Gastrocnemius medialis (tissue), 4 donors: Measurements from ENCODE around the gene WASHC4.

Experiments used
- POLR2A ChIP-seq, 2 donors: fragments of 450-650 bp; IDR thresholded peaks; one replicate each; pipeline ENCODE4 v1.6.1; 2017; ENCODE audit warnings: antibody characterized with exemption in 2 of 2, mild to moderate bottlenecking in 2 of 2, moderate library complexity in 2 of 2
- TF ChIP-seq, protein P1 (sequence below), 5 experiments: fragments of 450-650 bp in 3 of 5; fragments of 200-600 bp in 2 of 5; sonication (generic) in 2 of 5; IDR thresholded peaks in 4 of 5; conservative IDR thresholded peaks in 1 of 5; 1 replicate in 4 of 5; 2 replicates in 1 of 5; pipeline ENCODE4 v1.5.1; 2016 to 2019; ENCODE audit warnings: antibody characterized with exemption in 5 of 5, mild to moderate bottlenecking in 3 of 5, moderate library complexity in 3 of 5

DNA sequence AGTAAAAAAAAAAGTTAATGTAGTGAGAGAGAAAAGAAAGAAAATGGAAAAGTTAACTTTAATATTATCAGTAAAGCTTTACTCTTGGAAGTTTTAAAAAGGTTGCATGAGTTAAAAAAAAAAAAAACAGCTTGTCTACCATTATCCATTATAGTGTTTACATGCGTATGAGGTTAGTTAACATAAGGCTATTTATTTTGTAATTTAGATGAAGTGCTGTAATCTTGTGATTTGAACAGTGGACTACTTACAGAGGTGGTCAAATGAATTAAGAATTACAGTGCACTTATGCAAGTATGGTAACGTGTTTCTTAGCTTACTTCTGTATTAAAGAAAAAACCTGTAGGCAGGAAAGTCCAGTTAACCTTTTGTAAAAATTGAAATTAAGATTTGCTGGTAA lies 30.7 kb downstream of the WASHC4 start:
- TF ChIP-seq, protein P1, sequence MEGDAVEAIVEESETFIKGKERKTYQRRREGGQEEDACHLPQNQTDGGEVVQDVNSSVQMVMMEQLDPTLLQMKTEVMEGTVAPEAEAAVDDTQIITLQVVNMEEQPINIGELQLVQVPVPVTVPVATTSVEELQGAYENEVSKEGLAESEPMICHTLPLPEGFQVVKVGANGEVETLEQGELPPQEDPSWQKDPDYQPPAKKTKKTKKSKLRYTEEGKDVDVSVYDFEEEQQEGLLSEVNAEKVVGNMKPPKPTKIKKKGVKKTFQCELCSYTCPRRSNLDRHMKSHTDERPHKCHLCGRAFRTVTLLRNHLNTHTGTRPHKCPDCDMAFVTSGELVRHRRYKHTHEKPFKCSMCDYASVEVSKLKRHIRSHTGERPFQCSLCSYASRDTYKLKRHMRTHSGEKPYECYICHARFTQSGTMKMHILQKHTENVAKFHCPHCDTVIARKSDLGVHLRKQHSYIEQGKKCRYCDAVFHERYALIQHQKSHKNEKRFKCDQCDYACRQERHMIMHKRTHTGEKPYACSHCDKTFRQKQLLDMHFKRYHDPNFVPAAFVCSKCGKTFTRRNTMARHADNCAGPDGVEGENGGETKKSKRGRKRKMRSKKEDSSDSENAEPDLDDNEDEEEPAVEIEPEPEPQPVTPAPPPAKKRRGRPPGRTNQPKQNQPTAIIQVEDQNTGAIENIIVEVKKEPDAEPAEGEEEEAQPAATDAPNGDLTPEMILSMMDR (IDR thresholded peaks at IDR 0.05 in 4 of 5, conservative IDR thresholded peaks at IDR 0.05 in 1 of 5): no peak
- TF ChIP-seq POLR2A (IDR thresholded peaks at IDR 0.05): no peak
